Cardiac muscle cell (in vitro differentiated cells and primary cell): ENCODE results near the gene GTPBP2. TPM values are rescaled to one million over a fixed set of nuclear protein-coding genes. Genes with fewer than 3 reads are reported as not detected.

Experiments
- DNase-seq, 2 donors: peaks; one replicate each; pipeline versions ENCODE4 v3.0.0 to v3.0.0-alpha.2; 2010 to 2017; ENCODE audit warnings: low read depth in 1 of 2, low spot score in 1 of 2
- H3K27ac ChIP-seq: fragments of 200-600 bp; sonication (generic); 2 replicates; pipeline ENCODE4 v1.5.1; 2016
- H3K27me3 ChIP-seq: fragments of 200-600 bp; sonication (generic); 2 replicates; pipeline ENCODE4 v1.6.0; 2016; ENCODE audit warnings: control low read depth
- H3K36me3 ChIP-seq: fragments of 200-600 bp; sonication (generic); 2 replicates; pipeline ENCODE4 v1.5.1; 2016; ENCODE audit warnings: control low read depth
- H3K4me1 ChIP-seq: fragments of 200-600 bp; sonication (generic); 2 replicates; pipeline ENCODE4 v1.8.1; 2017; ENCODE audit warnings: low read depth, mild to moderate bottlenecking, mixed run types
- H3K4me3 ChIP-seq: fragments of 200-600 bp; sonication (generic); 2 replicates; pipeline ENCODE4 v1.5.1; 2016; ENCODE audit warnings: mild to moderate bottlenecking
- H3K9me3 ChIP-seq: fragments of 200-600 bp; sonication (generic); 2 replicates; pipeline ENCODE4 v1.5.1; 2017; ENCODE audit warnings: low read depth, mild to moderate bottlenecking, control low read depth
- polyA plus RNA-seq: library from polyadenylated mRNA; unstranded; fragments of >200 nt; fragmentation: Nextera tagmentation; extraction: Ambion mirVana; gene quantifications from 2 replicates; pipeline ENCODE4 v1.2.1, GENCODE V29; 2016
- total RNA-seq: library from RNA; depleted of rRNA; stranded (reverse); fragments of >200 nt; gene quantifications from 2 replicates; pipeline ENCODE4 v1.2.3, GENCODE V29; 2016
- TF ChIP-seq, protein P1 (sequence below): IDR thresholded peaks from 2 replicates; pipeline ENCODE4 v1.5.1; 2012; ENCODE audit warnings: low read depth, mild to moderate bottlenecking, low read length

Gene GTPBP2
- total and polyA plus RNA-seq, 2 experiments from 2014 or later: 16.4 to 63.6 TPM

DNA sequence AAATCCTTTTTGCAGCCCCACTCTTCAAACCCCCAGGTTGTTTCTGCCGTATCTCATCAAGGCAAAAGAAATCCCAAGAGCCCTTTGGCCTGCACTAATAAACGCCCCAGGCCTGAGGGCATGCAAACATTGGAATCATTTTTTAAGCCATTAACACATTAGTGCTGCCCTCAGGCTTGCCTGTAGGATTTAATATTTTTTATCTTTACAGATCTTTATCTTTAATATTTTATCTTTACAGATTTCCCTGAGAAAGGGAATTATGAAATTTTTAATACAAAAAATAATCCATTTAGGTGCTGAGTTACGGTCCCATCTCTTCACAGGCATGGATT, 14.7 kb downstream of the GTPBP2 start:
- H3K4me1 ChIP-seq: peaks cover 12% of the 10 kb centered on the region
- DNase-seq: no peak
- no peaks in the 10 kb centered on the region for H3K27me3 ChIP-seq
- H3K4me3 ChIP-seq: no peak overlapping the region
- H3K36me3 ChIP-seq: peaks cover 9% of the 10 kb centered on the region
- H3K27ac ChIP-seq: no peak overlapping the region
- no peaks in the 10 kb centered on the region for H3K9me3 ChIP-seq
- TF ChIP-seq, protein P1, sequence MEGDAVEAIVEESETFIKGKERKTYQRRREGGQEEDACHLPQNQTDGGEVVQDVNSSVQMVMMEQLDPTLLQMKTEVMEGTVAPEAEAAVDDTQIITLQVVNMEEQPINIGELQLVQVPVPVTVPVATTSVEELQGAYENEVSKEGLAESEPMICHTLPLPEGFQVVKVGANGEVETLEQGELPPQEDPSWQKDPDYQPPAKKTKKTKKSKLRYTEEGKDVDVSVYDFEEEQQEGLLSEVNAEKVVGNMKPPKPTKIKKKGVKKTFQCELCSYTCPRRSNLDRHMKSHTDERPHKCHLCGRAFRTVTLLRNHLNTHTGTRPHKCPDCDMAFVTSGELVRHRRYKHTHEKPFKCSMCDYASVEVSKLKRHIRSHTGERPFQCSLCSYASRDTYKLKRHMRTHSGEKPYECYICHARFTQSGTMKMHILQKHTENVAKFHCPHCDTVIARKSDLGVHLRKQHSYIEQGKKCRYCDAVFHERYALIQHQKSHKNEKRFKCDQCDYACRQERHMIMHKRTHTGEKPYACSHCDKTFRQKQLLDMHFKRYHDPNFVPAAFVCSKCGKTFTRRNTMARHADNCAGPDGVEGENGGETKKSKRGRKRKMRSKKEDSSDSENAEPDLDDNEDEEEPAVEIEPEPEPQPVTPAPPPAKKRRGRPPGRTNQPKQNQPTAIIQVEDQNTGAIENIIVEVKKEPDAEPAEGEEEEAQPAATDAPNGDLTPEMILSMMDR: no peak

DNA sequence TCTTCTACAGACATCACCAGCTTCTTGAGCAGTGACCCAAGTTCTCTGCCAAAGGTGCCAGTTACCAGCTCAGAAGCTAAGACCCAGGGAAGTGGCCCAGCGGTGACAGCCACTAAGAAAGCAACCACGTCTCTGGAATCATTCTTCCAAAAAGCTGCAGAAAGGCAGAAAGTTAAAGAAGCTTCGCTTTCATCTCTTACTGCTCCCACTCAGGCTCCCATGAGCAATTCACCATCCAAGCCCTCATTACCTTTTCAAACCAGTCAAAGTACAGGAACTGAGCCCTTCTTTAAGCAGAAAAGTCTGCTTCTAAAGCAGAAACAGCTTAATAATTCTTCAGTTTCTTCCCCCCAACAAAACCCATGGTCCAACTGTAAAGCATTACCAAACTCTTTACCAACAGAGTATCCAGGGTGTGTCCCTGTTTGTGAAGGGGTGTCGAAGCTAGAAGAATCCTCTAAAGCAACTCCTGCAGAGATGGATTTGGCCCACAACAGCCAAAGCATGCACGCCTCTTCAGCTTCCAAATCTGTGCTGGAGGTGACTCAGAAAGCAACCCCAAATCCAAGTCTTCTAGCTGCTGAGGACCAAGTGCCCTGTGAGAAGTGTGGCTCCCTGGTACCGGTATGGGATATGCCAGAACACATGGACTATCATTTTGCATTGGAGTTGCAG, 15.2 kb downstream of the GTPBP2 start:
- no peaks in the 10 kb centered on the region for H3K9me3 ChIP-seq
- H3K4me1 ChIP-seq: peaks cover 17% of the 10 kb centered on the region
- no peak for DNase-seq
- no peak overlapping the region for H3K27ac ChIP-seq
- H3K36me3 ChIP-seq: peaks cover 9% of the 10 kb centered on the region
- H3K27me3 ChIP-seq: no peaks in the 10 kb centered on the region
- no peak overlapping the region for H3K4me3 ChIP-seq
- TF ChIP-seq, protein P1: no peak

GRCh38 chr6:43610431-43610830, 18.6 kb downstream of the GTPBP2 start:
- DNase-seq: no peak
- TF ChIP-seq, protein P1: no peak
- Histone ChIP-seq H3K36me3 (peaks cover 16% of the 10 kb centered on the region), H3K9me3 (no peaks in the 10 kb centered on the region), H3K27me3 (no peaks in the 10 kb centered on the region), H3K4me3 (no peak overlapping the region), H3K4me1 (peaks cover 22% of the 10 kb centered on the region), H3K27ac (peak overlapping the region; percentile 60)

- Histone ChIP-seq H3K4me1 (peaks cover 22% of the 10 kb centered on the region), H3K36me3 (peaks cover 19% of the 10 kb centered on the region)
Observed at GRCh38 chr6:43609402-43609801, 19.7 kb downstream of the GTPBP2 start.

DNA sequence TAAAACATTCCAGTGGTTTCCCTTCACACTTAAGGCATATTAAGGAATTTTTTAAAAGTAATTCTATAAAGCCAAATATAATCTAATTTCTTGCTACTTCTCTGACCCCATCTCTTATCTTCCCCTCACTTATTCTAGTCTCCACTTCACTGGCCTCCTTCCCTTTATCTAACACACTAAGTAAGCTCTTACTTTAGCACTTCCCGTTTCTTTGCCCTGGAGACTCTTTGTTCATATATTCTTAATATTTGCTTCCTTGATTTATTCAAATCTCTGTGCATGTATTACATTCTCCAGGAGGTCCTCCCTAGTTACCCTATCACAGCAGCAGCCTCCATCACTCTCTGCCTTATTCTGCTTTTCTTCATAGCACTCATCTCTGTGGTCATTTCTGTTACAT, 20.3 kb downstream of the GTPBP2 start:
- Histone ChIP-seq H3K4me3 (no peak overlapping the region), H3K27ac (no peak overlapping the region), H3K9me3 (no peaks in the 10 kb centered on the region), H3K4me1 (peaks cover 22% of the 10 kb centered on the region), H3K27me3 (no peaks in the 10 kb centered on the region), H3K36me3 (peaks cover 19% of the 10 kb centered on the region)
- DNase-seq: no peak
- TF ChIP-seq, protein P1: no peak

More at GRCh38 chr6:43609402-43609801, 19.7 kb downstream of the GTPBP2 start:
- H3K4me3 ChIP-seq: no peak overlapping the region
- H3K27me3 ChIP-seq: no peaks in the 10 kb centered on the region
- no peak overlapping the region for H3K27ac ChIP-seq
- TF ChIP-seq, protein P1: no peak
- DNase-seq: no peak
- no peaks in the 10 kb centered on the region for H3K9me3 ChIP-seq

DNA sequence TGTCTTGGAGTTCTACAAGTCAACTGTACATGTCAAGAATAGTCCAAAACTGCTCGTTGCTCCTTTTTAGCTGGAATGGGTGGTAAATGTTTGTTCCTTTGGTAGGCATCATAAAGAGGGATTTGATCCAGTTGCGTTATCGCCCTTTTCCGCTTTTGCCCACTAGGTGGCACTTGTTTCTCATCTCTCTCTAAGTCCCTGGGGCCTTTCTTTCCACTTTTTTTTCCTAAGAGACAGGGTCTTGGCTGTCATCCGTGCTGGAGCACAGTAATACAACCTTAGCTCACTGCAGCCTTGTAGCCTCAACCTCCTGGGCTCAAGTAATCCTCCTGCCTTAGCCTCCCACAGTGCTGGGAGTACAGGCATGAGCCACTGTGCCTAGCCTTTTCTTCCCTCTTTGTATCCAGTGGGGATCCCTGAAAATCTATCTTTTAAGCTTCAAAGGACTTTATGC, 20.7 kb downstream of the GTPBP2 start:
- TF ChIP-seq, protein P1: peak; percentile 84
- peaks cover 22% of the 10 kb centered on the region for H3K4me1 ChIP-seq
- H3K9me3 ChIP-seq: no peaks in the 10 kb centered on the region
- H3K27me3 ChIP-seq: no peaks in the 10 kb centered on the region
- H3K36me3 ChIP-seq: peaks cover 23% of the 10 kb centered on the region
- no peak overlapping the region for H3K27ac ChIP-seq
- H3K4me3 ChIP-seq: no peak overlapping the region
- peak; percentile 86 to 90 for DNase-seq
